ENCODE data around the gene KCNQ2. TPM values are rescaled to one million over a fixed set of nuclear protein-coding genes. Genes with fewer than 3 reads are reported as not detected.

Gene KCNQ2
- polyA plus RNA-seq, 3 donors: not detected

DNA sequence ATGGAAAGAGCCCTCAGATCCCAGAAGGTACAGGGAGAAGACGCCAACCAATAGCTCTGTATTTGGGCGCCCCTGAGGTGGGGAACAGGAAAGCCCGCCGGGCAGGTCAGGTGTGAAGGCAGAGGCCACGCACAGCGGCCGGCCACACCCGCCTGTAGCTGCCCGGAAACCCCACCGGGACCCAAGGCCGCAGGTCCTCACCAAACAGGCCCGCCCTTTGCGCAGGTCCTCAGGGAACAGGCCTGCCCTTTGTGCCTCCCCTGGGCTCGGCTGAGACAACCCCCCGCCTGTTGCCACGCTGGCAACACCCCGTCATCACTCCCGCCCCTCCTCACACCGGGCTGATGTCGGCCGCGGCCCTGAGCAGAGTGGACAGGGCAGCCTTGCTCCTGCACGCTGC lies 66.4 kb downstream of the KCNQ2 start:
- no peaks in the 10 kb centered on the region for H3K36me3 ChIP-seq (replicated peaks in 1 of 2; ENCODE audit: control insufficient read depth in 1 of 2, insufficient read depth in 2 of 2, low read length in 2 of 2)
- no peaks in the 10 kb centered on the region for H3K9me3 ChIP-seq (replicated peaks in 1 of 2; ENCODE audit: control insufficient read depth in 1 of 2, insufficient read depth in 1 of 2, low read length in 2 of 2)
- intact Hi-C loops (cut with micrococcal nuclease): no loop called here
- TF ChIP-seq, protein P1, sequence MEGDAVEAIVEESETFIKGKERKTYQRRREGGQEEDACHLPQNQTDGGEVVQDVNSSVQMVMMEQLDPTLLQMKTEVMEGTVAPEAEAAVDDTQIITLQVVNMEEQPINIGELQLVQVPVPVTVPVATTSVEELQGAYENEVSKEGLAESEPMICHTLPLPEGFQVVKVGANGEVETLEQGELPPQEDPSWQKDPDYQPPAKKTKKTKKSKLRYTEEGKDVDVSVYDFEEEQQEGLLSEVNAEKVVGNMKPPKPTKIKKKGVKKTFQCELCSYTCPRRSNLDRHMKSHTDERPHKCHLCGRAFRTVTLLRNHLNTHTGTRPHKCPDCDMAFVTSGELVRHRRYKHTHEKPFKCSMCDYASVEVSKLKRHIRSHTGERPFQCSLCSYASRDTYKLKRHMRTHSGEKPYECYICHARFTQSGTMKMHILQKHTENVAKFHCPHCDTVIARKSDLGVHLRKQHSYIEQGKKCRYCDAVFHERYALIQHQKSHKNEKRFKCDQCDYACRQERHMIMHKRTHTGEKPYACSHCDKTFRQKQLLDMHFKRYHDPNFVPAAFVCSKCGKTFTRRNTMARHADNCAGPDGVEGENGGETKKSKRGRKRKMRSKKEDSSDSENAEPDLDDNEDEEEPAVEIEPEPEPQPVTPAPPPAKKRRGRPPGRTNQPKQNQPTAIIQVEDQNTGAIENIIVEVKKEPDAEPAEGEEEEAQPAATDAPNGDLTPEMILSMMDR (IDR thresholded peaks at IDR 0.05): no peak
- 93% methylated on average over 22 of the region's 23 CpGs for WGBS (ENCODE audit: insufficient coverage)
- H3K4me3 ChIP-seq (replicated peaks in 1 of 3; ENCODE audit: low read depth in 2 of 3, low read length in 3 of 3): no peak overlapping the region
- H3K4me2 ChIP-seq (replicated peaks; ENCODE audit: extremely low read depth, low read length, poor library complexity, severe bottlenecking): no peak overlapping the region
- Mint-ChIP-seq H3K9me3 (peaks cover 0 to 2% (median 0%) of the 10 kb centered on the region in 7 donors), H3K4me1 (no peaks in the 10 kb centered on the region), H3K36me3 (no peaks in the 10 kb centered on the region), H3K27me3 (ENCODE audit: low read depth in 3 of 3) (peaks cover 0 to 7% (median 1%) of the 10 kb centered on the region in 3 donors), H3K27ac (no peak overlapping the region), H3K4me3 (no peak overlapping the region)
- H2AFZ ChIP-seq (ENCODE audit: insufficient read depth, low read depth, low read length, poor library complexity, severe bottlenecking): no peak overlapping the region
- H3K9ac ChIP-seq (ENCODE audit: insufficient read depth, low read length, poor library complexity, severe bottlenecking): no peak overlapping the region
- H3K27ac ChIP-seq (ENCODE audit: low read depth in 1 of 2, low read length in 2 of 2): no peak overlapping the region
- H3K27me3 ChIP-seq (ENCODE audit: control insufficient read depth in 2 of 2, insufficient read depth in 2 of 2, low read length in 2 of 2): no peaks in the 10 kb centered on the region
- DNase-seq: no peak
- no peaks in the 10 kb centered on the region for H3K4me1 ChIP-seq (ENCODE audit: control insufficient read depth in 1 of 2, insufficient read depth in 2 of 2, low read length in 2 of 2)
- no peaks in the 10 kb centered on the region for H3K79me2 ChIP-seq (ENCODE audit: insufficient read depth, low read length)
- H4K20me1 ChIP-seq (ENCODE audit: insufficient read depth, low read length): no peaks in the 10 kb centered on the region

DNA sequence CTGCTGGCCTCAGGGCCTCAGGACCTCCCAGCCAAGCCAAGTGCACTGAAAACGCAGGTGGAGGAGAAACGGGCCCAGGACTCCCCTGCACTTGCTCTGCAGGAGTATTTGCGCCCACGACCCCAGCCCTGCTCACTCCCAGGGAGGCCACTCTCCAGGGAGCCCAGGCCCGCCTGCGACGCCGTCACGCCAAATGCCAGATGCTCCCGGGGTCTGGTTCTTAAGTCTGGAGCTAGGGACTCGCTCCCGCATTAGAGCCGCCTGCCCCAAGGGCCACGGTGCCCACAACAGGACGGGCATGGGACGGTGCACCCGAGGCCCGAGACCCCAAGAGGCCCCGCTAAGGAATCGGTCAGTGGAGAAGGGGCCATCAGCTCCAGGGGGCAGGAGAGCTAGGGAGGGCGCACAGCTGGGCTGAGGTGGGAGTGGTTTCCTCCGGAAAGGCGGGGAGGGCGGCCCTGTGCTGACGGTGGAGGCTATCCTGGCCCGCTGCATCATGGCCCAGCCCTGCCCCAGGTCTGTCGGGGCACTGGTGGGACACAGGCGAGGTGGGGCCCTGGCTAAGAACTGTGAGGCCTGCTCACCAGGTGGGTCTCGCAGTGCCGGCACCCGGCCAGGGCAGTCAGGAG lies 67.2 kb downstream of the KCNQ2 start:
- Mint-ChIP-seq H3K36me3 (no peaks in the 10 kb centered on the region), H3K9me3 (peaks cover 0 to 2% (median 0%) of the 10 kb centered on the region in 7 donors), H3K4me1 (no peaks in the 10 kb centered on the region), H3K27ac (no peak overlapping the region), H3K4me3 (no peak overlapping the region), H3K27me3 (ENCODE audit: low read depth in 3 of 3) (peaks cover 0 to 7% (median 1%) of the 10 kb centered on the region in 3 donors)
- H3K9me3 ChIP-seq (replicated peaks in 1 of 2; ENCODE audit: control insufficient read depth in 1 of 2, insufficient read depth in 1 of 2, low read length in 2 of 2): no peaks in the 10 kb centered on the region
- 74% methylated on average over 25 of the region's 31 CpGs for WGBS (ENCODE audit: insufficient coverage)
- H4K20me1 ChIP-seq (ENCODE audit: insufficient read depth, low read length): no peaks in the 10 kb centered on the region
- no peak overlapping the region for H3K4me2 ChIP-seq (replicated peaks; ENCODE audit: extremely low read depth, low read length, poor library complexity, severe bottlenecking)
- TF ChIP-seq, protein P1 (IDR thresholded peaks at IDR 0.05): no peak
- no peaks in the 10 kb centered on the region for H3K4me1 ChIP-seq (ENCODE audit: control insufficient read depth in 1 of 2, insufficient read depth in 2 of 2, low read length in 2 of 2)
- DNase-seq: no peak
- H3K27me3 ChIP-seq (ENCODE audit: control insufficient read depth in 2 of 2, insufficient read depth in 2 of 2, low read length in 2 of 2): no peaks in the 10 kb centered on the region
- intact Hi-C loops (cut with micrococcal nuclease): no loop called here
- no peak overlapping the region for H3K9ac ChIP-seq (ENCODE audit: insufficient read depth, low read length, poor library complexity, severe bottlenecking)
- H3K27ac ChIP-seq (ENCODE audit: low read depth in 1 of 2, low read length in 2 of 2): no peak overlapping the region
- H3K4me3 ChIP-seq (replicated peaks in 1 of 3; ENCODE audit: low read depth in 2 of 3, low read length in 3 of 3): no peak overlapping the region
- H3K36me3 ChIP-seq (replicated peaks in 1 of 2; ENCODE audit: control insufficient read depth in 1 of 2, insufficient read depth in 2 of 2, low read length in 2 of 2): no peaks in the 10 kb centered on the region
- H3K79me2 ChIP-seq (ENCODE audit: insufficient read depth, low read length): no peaks in the 10 kb centered on the region
- H2AFZ ChIP-seq (ENCODE audit: insufficient read depth, low read depth, low read length, poor library complexity, severe bottlenecking): no peak overlapping the region
